Left lung (tissue), 10 donors: ENCODE measurements around the gene TNFRSF6B. TPM values are rescaled to one million over a fixed set of nuclear protein-coding genes. Genes with fewer than 3 reads are reported as not detected.

Experiments
- ATAC-seq: fragments of 200-7000 bp; cut with Tn5 transposase; one replicate; pipeline ENCODE4 v1.9.1; 2020; ENCODE audit warnings: moderate library complexity
- DNase-seq, 4 donors: peaks; one replicate each; pipeline ENCODE4 v3.0.0-alpha.2; 2013 to 2020
- H3K27ac ChIP-seq, 2 donors: fragments of 200-600 bp; sonication (generic) in 1 of 2; one replicate each; pipeline versions ENCODE4 v1.5.0 to v1.8.0; 2020 to 2021
- H3K27me3 ChIP-seq, 2 donors: fragments of 200-600 bp; sonication (generic) in 1 of 2; one replicate each; pipeline versions ENCODE4 v1.5.0 to v1.8.0; 2020 to 2021
- H3K36me3 ChIP-seq, 2 donors: fragments of 200-600 bp; sonication (generic) in 1 of 2; one replicate each; pipeline versions ENCODE4 v1.5.0 to v1.8.0; 2020 to 2021
- H3K4me1 ChIP-seq, 2 donors: fragments of 200-600 bp; one replicate each; pipeline ENCODE4 v1.8.0; 2021
- H3K4me3 ChIP-seq, 2 donors: fragments of 200-600 bp; sonication (generic) in 1 of 2; one replicate each; pipeline versions ENCODE4 v1.5.0 to v1.8.0; 2020 to 2021; ENCODE audit warnings: mild to moderate bottlenecking in 1 of 2
- H3K9me3 ChIP-seq, 2 donors: fragments of 200-600 bp; sonication (generic) in 1 of 2; one replicate each; pipeline versions ENCODE4 v1.5.0 to v1.8.0; 2020 to 2021
- intact Hi-C, 2 donors: fragments of 100-400 bp; cut with DNase I; formaldehyde crosslinking; loops; one replicate each; pipeline versions ENCODE4 v1.11.2 to v1.14.2; 2022
- polyA plus RNA-seq, 6 donors: library from polyadenylated mRNA; unstranded; fragments of 120-200 nt; gene quantifications; one replicate each; pipeline ENCODE4 v1.2.1, GENCODE V29; 2013; ENCODE audit not compliant: insufficient read length in 6 of 6
- total RNA-seq, 2 donors: library from RNA; stranded (reverse); fragmentation: NEBNext Ultra II Directional; extraction: Animal tissue kit (Norgen Biotek cat#: 25700); gene quantifications; one replicate each; pipeline ENCODE4 v1.2.1, GENCODE V29; 2021
- TF ChIP-seq, protein P1 (sequence below), 2 donors: fragments of 200-600 bp; sonication (generic) in 1 of 2; IDR thresholded peaks; one replicate each; pipeline versions ENCODE4 v1.5.0 to v1.8.0; 2021; ENCODE audit warnings: antibody characterized with exemption in 2 of 2
- donor health status: DM: no; HTN: yes; CAD: no.
- donor health status: DM: no; HTN: no; CAD: no.

The TNFRSF6B gene
- total and polyA plus RNA-seq, 8 donors = 1.6 to 17.6 (median 2.7) TPM

- ATAC-seq = no peak
- no peak for DNase-seq
- Histone ChIP-seq H3K4me1 (peaks cover 9 to 50% of the 10 kb centered on the region in 2 donors), H3K27ac (peak overlapping the region in 1 of 2 donors; percentile 10), H3K27me3 (peaks cover 0 to 10% of the 10 kb centered on the region in 2 donors), H3K36me3 (peaks cover 0 to 29% of the 10 kb centered on the region in 2 donors), H3K9me3 (no peaks in the 10 kb centered on the region), H3K4me3 (no peak overlapping the region)
- TF ChIP-seq, protein P1, sequence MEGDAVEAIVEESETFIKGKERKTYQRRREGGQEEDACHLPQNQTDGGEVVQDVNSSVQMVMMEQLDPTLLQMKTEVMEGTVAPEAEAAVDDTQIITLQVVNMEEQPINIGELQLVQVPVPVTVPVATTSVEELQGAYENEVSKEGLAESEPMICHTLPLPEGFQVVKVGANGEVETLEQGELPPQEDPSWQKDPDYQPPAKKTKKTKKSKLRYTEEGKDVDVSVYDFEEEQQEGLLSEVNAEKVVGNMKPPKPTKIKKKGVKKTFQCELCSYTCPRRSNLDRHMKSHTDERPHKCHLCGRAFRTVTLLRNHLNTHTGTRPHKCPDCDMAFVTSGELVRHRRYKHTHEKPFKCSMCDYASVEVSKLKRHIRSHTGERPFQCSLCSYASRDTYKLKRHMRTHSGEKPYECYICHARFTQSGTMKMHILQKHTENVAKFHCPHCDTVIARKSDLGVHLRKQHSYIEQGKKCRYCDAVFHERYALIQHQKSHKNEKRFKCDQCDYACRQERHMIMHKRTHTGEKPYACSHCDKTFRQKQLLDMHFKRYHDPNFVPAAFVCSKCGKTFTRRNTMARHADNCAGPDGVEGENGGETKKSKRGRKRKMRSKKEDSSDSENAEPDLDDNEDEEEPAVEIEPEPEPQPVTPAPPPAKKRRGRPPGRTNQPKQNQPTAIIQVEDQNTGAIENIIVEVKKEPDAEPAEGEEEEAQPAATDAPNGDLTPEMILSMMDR (IDR thresholded peaks at IDR 0.05) = no peak
- intact Hi-C loops = no loop called here
Measured at GRCh38 chr20:63693083-63693732, 3.2 kb upstream of the TNFRSF6B start.

GRCh38 chr20:63693733-63694583 is 2.5 kb upstream of the TNFRSF6B start:
- TF ChIP-seq, protein P1 (IDR thresholded peaks at IDR 0.05) = no peak
- DNase-seq = no peak
- intact Hi-C loops = no loop called here
- no peak for ATAC-seq
- Histone ChIP-seq H3K36me3 (peaks cover 0 to 29% of the 10 kb centered on the region in 2 donors), H3K9me3 (no peaks in the 10 kb centered on the region), H3K4me3 (no peak overlapping the region), H3K27me3 (peaks cover 0 to 10% of the 10 kb centered on the region in 2 donors), H3K4me1 (peaks cover 9 to 50% of the 10 kb centered on the region in 2 donors), H3K27ac (no peak overlapping the region)

DNA sequence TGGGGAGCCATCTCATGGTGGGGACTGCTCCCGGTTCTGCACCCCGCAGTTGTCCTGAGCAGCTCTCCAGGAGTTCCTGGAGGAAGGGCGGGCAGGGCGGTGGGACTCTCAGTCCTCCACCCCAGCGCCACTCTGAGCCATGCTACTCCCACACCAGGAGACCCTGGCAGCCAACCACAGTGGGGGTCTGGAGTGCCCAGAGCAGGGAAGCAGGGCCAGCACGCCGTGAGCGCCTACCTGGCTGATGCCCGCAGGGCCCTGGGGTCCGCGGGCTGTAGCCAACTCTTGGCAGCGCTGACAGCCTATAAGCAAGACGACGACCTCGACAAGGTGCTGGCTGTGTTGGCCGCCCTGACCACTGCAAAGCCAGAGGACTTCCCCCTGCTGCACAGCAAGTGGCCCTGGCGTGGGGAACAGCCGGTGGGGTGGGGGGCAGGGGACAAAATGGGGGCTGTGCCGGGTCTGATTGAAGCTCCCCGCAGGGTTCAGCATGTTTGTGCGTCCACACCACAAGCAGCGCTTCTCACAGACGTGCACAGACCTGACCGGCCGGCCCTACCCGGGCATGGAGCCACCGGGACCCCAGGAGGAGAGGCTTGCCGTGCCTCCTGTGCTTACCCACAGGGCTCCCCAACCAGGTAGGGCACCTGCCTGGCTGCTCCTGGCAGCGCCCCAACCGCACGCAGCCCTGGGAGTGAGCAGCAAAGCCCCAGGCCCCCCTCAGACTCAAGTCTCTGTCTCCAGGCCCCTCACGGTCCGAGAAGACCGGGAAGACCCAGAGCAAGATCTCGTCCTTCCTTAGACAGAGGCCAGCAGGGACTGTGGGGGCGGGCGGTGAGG is 1.6 kb upstream of the TNFRSF6B start:
- intact Hi-C loops = no loop called here
- peaks cover 12 to 51% of the 10 kb centered on the region in 2 donors for H3K4me1 ChIP-seq

GRCh38 chr20:63695424-63696305 is 787 bp upstream of the TNFRSF6B start:
- TF ChIP-seq, protein P1 (IDR thresholded peaks at IDR 0.05) = no peak
- H3K4me1 ChIP-seq = peaks cover 12 to 56% of the 10 kb centered on the region in 2 donors
- peak overlapping the region in 1 of 2 donors; percentile 82 for H3K27ac ChIP-seq
- no peak overlapping the region for H3K4me3 ChIP-seq
- intact Hi-C loops = no loop called here
- H3K9me3 ChIP-seq = no peaks in the 10 kb centered on the region
- ATAC-seq (no peak), DNase-seq (peak in 1 of 4 donors; percentile 60)
- H3K27me3 ChIP-seq = peaks cover 0 to 10% of the 10 kb centered on the region in 2 donors
- H3K36me3 ChIP-seq = peaks cover 0 to 42% of the 10 kb centered on the region in 2 donors

More for the DNA sequence above, 1.6 kb upstream of the TNFRSF6B start:
- Histone ChIP-seq H3K27me3 (peaks cover 0 to 10% of the 10 kb centered on the region in 2 donors), H3K9me3 (no peaks in the 10 kb centered on the region), H3K27ac (no peak overlapping the region), H3K36me3 (peaks cover 0 to 35% of the 10 kb centered on the region in 2 donors), H3K4me3 (no peak overlapping the region)
- peak in 1 of 4 donors; percentile 72 for DNase-seq
- TF ChIP-seq, protein P1 (IDR thresholded peaks at IDR 0.05) = no peak
- ATAC-seq = no peak
